GM12874 (cell line): Measurements from ENCODE around the gene SYPL2.

Experiments
- CTCF ChIP-seq: IDR thresholded peaks from 2 replicates; pipeline ENCODE4 v1.5.1; 2011; ENCODE audit warnings: low read depth, mild to moderate bottlenecking, control low read depth, low read length, moderate library complexity; ENCODE audit not compliant: insufficient read depth

The SYPL2 gene

GRCh38 chr1:109527098-109527811 lies 60.9 kb downstream of the SYPL2 start:
- TF ChIP-seq CTCF = no peak

GRCh38 chr1:109527846-109528695 lies 61.7 kb downstream of the SYPL2 start:
- TF ChIP-seq CTCF = no peak

- no peak for TF ChIP-seq CTCF
Observed at GRCh38 chr1:109528712-109529111, 62.4 kb downstream of the SYPL2 start.

GRCh38 chr1:109529881-109530456 lies 63.6 kb downstream of the SYPL2 start:
- no peak for TF ChIP-seq CTCF

GRCh38 chr1:109530457-109531087 lies 64.2 kb downstream of the SYPL2 start:
- no peak for TF ChIP-seq CTCF

GRCh38 chr1:109531380-109531779 lies 65.0 kb downstream of the SYPL2 start:
- no peak for TF ChIP-seq CTCF
